ENCODE measurements around the gene TMEM60. TPM values are rescaled to one million over a fixed set of nuclear protein-coding genes. Genes with fewer than 3 reads are reported as not detected.

TMEM60 gene
- total and polyA plus RNA-seq, 4 donors = 4.9 to 16.7 (median 9.8) TPM

DNA sequence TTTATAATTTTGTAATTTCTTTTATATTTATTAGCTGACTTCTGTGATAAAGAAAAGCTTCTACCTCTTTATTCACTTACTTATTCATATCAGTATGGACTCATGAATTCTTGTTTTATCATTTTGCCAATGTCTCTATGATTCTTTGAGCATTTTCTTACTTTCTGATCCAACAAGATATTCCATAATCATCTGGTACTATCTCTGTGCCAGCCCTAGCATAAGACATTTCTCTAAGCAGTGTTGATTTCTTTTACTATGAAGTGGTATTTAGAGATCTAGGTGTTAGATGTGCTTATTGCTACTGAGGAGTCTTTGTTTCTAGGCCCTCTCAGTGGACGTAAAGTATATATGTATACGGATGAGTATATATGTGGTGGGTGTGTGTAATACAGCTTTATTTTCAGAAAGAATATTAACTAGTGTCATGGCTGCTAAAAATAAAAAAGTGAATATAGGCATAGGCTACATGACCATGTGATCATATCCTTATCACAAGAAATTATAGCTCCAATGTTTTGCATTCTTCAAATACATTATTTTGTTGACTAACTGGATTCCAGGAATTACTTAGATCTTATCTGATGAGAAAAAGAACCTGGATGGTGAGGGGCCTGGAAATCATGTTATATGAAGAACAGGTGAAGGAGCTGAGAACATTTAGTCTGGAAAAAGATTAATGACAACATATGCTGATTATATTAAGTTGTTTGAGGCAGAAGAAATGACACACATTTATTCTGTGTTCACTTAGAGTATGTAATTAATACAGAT is 13.5 kb upstream of the TMEM60 start:
- Histone ChIP-seq H3K27me3 (ENCODE audit: control insufficient read depth in 4 of 4, insufficient read depth in 4 of 4, low read length in 3 of 4) (no peaks in the 10 kb centered on the region), H3K4me3 (ENCODE audit: low read depth in 1 of 3, low read length in 3 of 3) (no peak overlapping the region), H3K4me1 (ENCODE audit: control insufficient read depth in 4 of 4, insufficient read depth in 4 of 4, low read length in 3 of 4) (no peaks in the 10 kb centered on the region), H3K9ac (ENCODE audit: low read depth in 1 of 2, low read length in 2 of 2) (no peak overlapping the region), H3K36me3 (ENCODE audit: control insufficient read depth in 4 of 4, insufficient read depth in 3 of 4, low read depth in 1 of 4, low read length in 3 of 4) (no peaks in the 10 kb centered on the region), H3K27ac (ENCODE audit: low read depth in 1 of 2, low read length in 2 of 2) (no peak overlapping the region), H3K9me3 (ENCODE audit: control insufficient read depth in 4 of 4, low read length in 3 of 4) (peaks cover 0 to 5% (median under 1%) of the 10 kb centered on the region in 4 donors)
- TF ChIP-seq, protein P1, sequence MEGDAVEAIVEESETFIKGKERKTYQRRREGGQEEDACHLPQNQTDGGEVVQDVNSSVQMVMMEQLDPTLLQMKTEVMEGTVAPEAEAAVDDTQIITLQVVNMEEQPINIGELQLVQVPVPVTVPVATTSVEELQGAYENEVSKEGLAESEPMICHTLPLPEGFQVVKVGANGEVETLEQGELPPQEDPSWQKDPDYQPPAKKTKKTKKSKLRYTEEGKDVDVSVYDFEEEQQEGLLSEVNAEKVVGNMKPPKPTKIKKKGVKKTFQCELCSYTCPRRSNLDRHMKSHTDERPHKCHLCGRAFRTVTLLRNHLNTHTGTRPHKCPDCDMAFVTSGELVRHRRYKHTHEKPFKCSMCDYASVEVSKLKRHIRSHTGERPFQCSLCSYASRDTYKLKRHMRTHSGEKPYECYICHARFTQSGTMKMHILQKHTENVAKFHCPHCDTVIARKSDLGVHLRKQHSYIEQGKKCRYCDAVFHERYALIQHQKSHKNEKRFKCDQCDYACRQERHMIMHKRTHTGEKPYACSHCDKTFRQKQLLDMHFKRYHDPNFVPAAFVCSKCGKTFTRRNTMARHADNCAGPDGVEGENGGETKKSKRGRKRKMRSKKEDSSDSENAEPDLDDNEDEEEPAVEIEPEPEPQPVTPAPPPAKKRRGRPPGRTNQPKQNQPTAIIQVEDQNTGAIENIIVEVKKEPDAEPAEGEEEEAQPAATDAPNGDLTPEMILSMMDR (IDR thresholded peaks at IDR 0.05; ENCODE audit: low read depth, low read length, missing input control) = no peak
- TF ChIP-seq HNF4G (IDR thresholded peaks at IDR 0.05) = no peak
- TF ChIP-seq RXRA (IDR thresholded peaks at IDR 0.05) = no peak
- no peak for TF ChIP-seq FOXA2 (IDR thresholded peaks at IDR 0.05)
- TF ChIP-seq GABPA (IDR thresholded peaks at IDR 0.05 in 1 of 2, conservative IDR thresholded peaks at IDR 0.05 in 1 of 2) = no peak
- TF ChIP-seq JUND (IDR thresholded peaks at IDR 0.05) = no peak
- TF ChIP-seq HNF4A (conservative IDR thresholded peaks at IDR 0.05) = no peak
- no peak for TF ChIP-seq YY1 (IDR thresholded peaks at IDR 0.05)
- no peak for TF ChIP-seq REST (IDR thresholded peaks at IDR 0.05)
- no peak for TF ChIP-seq MAX (IDR thresholded peaks at IDR 0.05)
- no peak for TF ChIP-seq ZBTB33 (IDR thresholded peaks at IDR 0.05)
- 95% methylated on average over 2 of the region's 2 CpGs for WGBS
- DNase-seq (ENCODE audit: low spot score) = no peak

DNA sequence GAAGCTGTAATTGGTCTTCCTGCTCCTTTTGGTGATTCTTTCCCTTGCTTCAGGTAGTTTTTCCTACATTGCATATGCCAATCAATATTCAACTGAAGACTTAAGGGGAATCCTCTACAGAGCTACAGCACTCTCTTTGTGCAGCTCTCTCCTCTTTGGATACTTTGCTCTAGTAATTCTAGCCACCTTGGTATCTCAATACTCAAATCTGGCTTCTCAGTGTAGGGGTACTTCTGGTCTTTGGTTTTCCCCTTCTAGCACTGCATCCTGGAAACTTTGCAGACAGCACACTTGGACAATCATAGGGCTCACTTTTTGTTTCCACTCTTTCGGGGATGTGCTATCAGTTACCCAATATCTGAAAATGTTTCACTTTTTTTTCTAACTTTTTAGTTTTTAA is 10.3 kb upstream of the TMEM60 start:
- no peak overlapping the region for H3K9ac ChIP-seq (ENCODE audit: low read depth in 1 of 2, low read length in 2 of 2)
- H3K4me3 ChIP-seq (ENCODE audit: low read depth in 1 of 3, low read length in 3 of 3) = no peak overlapping the region
- no peak overlapping the region for H3K27ac ChIP-seq (ENCODE audit: low read depth in 1 of 2, low read length in 2 of 2)
- H3K4me1 ChIP-seq (ENCODE audit: control insufficient read depth in 4 of 4, insufficient read depth in 4 of 4, low read length in 3 of 4) = no peaks in the 10 kb centered on the region
- WGBS = 89% methylated on average over 1 of the region's 1 CpG
- no peaks in the 10 kb centered on the region for H3K36me3 ChIP-seq (ENCODE audit: control insufficient read depth in 4 of 4, insufficient read depth in 3 of 4, low read depth in 1 of 4, low read length in 3 of 4)
- TF ChIP-seq ZBTB33 (IDR thresholded peaks at IDR 0.05) = no peak
- TF ChIP-seq EGR1 (IDR thresholded peaks at IDR 0.05; ENCODE audit: low read depth in 2 of 2) = no peak
- TF ChIP-seq RAD21 (IDR thresholded peaks at IDR 0.05) = no peak
- TF ChIP-seq GABPA (IDR thresholded peaks at IDR 0.05 in 1 of 2, conservative IDR thresholded peaks at IDR 0.05 in 1 of 2) = no peak
- no peak for TF ChIP-seq NR2F2 (IDR thresholded peaks at IDR 0.05)
- no peak for TF ChIP-seq SP1 (IDR thresholded peaks at IDR 0.05)
- no peak for TF ChIP-seq FOXA1 (IDR thresholded peaks at IDR 0.05)
- no peaks in the 10 kb centered on the region for H3K27me3 ChIP-seq (ENCODE audit: control insufficient read depth in 4 of 4, insufficient read depth in 4 of 4, low read length in 3 of 4)
- DNase-seq (ENCODE audit: low spot score) = no peak
- H3K9me3 ChIP-seq (ENCODE audit: control insufficient read depth in 4 of 4, low read length in 3 of 4) = peaks cover 0 to 8% (median under 1%) of the 10 kb centered on the region in 4 donors
